Daoy (cell line): ENCODE results near the gene RIMBP3C. TPM values are rescaled to one million over a fixed set of nuclear protein-coding genes. Genes with fewer than 3 reads are reported as not detected.
"Not testable (repeated sequence)": the region's sequence is repeated elsewhere in the genome, so short reads cannot be mapped to it uniquely, and the experiment has no call there.

Source experiments
- DNase-seq: peaks from one replicate; pipeline ENCODE4 v3.0.0-alpha.2; 2015; ENCODE audit warnings: low read depth
- total RNA-seq: library from RNA; depleted of rRNA; stranded (reverse); fragments of >200 nt; shearing (Covaris generic); gene quantifications from 2 replicates; pipeline ENCODE4 v1.2.3, GENCODE V29; 2014

Gene RIMBP3C
- total RNA-seq, 1 experiment from 2014 or later: not detected

DNA sequence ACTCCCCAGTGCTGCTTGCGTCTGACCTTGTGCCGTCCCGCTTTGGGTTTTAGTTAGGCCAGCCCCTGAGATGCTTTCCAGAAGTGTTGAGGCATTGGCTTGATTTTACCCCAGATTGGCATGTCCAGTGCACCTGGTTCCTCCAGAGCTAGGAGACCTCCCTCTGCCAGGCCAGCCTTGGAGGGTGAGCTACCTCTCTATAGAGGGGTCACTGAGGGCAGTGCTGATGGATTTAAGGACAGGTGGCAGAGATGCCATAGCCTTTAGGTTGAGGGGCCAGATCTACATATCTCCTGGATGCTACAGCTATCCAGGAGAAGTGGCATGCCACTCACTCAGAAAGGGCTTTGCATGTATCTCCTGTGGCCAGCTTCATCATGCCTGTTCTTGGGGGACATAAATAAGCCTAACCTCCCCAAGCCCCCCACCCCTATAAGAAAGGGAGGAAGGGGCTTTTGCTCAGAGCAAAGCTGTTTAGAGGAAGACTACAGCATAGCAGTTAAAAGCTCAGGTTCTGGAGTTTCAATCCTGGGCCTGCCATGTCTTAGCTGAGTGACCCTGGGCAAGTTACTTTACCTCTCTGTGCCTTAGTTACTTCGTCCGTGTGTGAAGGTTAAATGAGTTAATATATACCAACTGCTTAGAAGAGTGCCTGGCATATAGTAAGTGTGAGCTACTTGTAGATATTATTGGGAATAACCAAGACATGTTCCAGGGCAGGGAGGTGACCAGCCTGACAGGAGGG lies 22.7 kb upstream of the RIMBP3C start:
- DNase-seq: no peak

GRCh38 chr22:21573293-21573734 lies 22.1 kb upstream of the RIMBP3C start:
- no peak for DNase-seq

GRCh38 chr22:21571679-21572078 lies 20.4 kb upstream of the RIMBP3C start:
- DNase-seq: no peak

GRCh38 chr22:21570398-21570797 lies 19.1 kb upstream of the RIMBP3C start:
- no peak for DNase-seq

DNA sequence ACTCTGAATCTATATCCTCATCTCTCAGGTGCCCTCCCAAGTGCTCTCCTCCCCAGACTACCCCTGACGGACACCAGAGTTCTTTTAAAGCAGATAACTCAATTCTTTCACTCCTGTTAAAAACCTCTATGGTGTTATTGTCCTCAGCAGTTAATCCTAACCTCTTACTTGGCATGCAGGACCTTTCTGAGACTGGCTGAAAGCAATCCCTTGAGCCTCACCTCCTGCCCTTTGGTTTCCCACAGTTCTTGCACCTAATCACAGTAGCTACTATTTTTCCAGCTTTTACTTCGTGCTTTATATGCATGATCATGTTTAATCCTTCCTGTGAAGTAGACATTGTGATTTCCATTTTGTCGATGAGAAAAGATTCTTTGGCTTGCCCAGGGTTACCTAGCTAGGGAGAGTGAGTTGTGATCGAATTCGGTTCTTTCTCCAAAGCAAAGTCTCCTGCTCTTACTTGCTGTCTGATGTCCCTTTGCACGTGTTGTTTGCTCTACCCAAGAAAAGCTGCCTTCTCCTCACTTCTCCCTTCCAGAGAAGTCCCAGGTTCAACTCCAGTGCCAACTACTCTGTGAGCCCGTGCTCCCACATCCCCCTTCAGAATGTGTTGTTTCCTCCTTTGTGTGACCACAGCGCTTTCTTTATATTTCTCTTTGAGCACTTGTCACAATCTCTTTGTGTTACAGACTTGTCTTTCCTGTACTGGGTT lies 18.4 kb upstream of the RIMBP3C start:
- no peak for DNase-seq

DNA sequence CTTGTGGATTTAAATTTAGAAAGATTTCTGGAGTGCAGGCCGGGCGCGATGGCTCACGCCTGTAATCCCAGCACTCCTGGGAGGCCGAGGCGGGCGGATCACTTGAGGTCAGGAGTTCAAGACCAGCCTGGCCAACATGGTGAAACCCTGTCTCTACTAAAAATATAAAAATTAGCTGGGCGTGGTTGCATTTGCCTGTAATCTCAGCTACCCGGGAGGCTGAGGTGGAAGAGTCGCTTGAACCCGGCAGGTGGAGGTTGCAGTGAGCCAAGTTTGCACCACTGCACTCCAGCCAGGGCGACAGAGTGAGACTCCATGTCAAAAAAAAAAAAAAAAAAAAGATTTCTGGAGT lies 17.8 kb upstream of the RIMBP3C start:
- DNase-seq: not testable (repeated sequence)

DNA sequence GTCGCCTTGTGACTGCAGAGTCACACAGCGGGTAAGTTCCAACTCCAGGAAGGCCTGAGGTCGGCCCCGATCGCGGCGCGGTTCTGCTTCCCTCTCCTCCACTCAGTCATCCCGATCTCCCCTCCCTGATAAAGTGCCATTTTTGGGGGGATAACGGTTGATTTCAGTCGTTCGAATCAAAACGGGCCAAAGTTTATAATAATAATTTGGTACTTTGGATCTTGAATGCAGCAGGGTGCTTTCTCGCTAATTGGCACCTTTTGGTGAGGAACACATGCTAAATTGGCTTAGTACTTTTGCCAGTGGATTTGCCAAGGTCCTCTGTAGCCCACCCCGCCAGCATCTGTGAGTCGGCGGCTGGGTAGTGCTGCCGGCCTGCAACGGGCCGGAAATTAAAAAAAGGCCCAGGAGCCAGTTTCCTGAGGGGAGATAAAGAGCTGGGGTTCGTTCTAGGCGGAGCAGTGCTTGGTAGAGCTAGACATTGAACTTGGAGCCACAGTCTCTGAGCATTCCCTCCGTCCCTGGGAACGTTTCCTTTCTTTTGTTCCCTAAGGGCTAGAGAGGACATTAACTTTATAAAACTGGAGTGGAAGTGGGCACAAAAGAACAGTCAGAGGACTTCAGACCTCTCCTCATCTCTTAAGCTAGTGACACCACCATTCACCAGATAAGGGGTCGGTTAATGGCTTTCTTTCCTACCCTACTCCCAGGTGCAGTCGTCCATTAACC lies 17.2 kb upstream of the RIMBP3C start:
- DNase-seq: peak; percentile 41

DNA sequence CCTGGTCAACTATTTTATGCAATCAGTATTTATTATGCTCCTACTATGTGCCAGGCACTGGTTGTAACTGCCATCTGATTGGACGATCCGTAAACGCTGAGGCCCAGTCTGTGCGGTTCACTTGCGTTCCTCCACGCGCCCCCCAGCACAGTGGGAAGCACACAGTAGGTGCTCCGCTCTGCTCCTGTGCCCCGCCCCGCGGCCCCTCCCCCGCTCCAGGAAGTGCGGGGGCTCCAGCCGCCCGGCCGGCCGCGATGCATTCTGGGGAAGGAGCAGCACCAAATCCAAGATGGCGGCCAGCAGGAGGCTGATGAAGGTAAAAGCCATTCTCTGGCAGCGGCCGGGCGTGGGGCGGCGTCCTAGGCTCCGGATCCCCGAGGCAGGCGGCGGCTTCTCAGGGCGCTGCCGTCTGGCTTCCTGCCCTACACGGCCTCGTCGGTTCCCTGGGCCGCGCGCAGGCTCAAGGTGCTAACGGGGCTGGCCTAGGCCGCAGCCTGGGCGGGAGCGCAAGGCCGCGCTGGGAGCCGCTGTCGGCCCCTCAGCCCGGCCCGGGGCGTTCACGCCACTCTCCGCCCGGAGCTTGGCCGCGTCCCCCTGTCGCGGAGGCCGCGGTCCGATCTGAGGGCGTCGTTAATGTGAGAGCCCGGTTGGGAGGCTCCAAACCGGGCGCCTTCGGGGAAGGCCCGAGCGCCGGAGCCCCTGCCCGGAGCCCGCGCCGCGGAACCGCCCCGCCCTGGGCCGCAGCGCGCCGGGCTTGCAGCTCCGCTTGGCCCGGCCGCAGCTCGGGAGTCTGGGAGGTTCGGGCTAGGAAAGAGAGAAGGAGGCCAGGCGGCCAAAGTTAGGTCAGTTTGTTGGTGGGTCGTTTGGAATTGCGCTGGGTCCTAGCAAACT lies 16.4 kb upstream of the RIMBP3C start, which contains the start of gene UBE2L3:
TSS of gene UBE2L3 (plus strand) at position 259 of the 891 bp plus-strand sequence. CDS start at position 290, 31 bp downstream.
- peak; percentile 86 for DNase-seq

GRCh38 chr22:21564411-21564810 lies 13.2 kb upstream of the RIMBP3C start:
- DNase-seq: no peak

- no peak for DNase-seq
Observed at GRCh38 chr22:21563912-21564311, 12.7 kb upstream of the RIMBP3C start.

DNA sequence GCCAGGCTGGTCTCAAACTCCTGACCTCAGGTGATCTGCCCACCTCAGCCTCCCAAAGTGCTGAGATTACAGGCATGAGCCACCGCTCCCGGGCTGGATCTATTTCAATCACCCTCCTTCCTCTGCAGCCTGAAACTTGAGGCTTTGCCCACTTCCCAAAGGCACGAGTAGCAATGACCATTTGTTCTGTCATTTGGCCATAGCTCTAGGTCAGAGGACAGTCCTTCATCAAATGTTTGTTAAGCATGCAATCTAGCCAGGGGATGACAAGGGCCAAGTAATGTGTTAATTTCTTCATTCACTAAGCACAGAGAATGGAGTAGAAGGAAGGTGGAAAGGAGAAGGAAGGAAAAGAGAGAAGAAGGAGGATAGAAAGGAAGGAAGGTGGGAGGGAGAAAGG lies 9.4 kb upstream of the RIMBP3C start:
- not testable (repeated sequence) for DNase-seq

- not testable (repeated sequence) for DNase-seq
Observed at GRCh38 chr22:21559345-21560125, 8.3 kb upstream of the RIMBP3C start.

- DNase-seq: not testable (repeated sequence)
Observed at GRCh38 chr22:21550678-21551047, 598 bp downstream of the RIMBP3C start.

GRCh38 chr22:21550008-21550677 lies 1.1 kb downstream of the RIMBP3C start:
- not testable (repeated sequence) for DNase-seq

DNA sequence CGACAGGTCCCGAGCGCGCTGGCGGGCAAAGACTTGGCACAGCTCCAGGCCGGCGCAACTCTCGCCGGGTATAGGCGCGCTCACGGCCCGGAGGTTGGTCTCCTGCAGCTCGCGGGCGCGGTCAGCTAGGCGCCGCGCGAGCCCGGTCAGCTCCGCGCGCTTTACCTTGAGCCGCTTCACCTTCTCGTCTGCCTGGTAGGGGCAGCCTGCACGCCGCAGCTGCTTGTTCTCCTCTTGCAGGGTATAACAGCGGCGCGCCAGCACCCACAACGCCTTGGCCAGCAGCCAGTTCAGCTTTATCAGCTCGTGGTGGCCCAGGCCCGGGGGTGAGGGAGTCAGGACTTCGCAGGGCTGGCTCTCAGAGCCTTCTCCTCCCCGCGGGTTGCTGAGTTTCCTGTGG lies 1.7 kb downstream of the RIMBP3C start:
- DNase-seq: not testable (repeated sequence)

DNA sequence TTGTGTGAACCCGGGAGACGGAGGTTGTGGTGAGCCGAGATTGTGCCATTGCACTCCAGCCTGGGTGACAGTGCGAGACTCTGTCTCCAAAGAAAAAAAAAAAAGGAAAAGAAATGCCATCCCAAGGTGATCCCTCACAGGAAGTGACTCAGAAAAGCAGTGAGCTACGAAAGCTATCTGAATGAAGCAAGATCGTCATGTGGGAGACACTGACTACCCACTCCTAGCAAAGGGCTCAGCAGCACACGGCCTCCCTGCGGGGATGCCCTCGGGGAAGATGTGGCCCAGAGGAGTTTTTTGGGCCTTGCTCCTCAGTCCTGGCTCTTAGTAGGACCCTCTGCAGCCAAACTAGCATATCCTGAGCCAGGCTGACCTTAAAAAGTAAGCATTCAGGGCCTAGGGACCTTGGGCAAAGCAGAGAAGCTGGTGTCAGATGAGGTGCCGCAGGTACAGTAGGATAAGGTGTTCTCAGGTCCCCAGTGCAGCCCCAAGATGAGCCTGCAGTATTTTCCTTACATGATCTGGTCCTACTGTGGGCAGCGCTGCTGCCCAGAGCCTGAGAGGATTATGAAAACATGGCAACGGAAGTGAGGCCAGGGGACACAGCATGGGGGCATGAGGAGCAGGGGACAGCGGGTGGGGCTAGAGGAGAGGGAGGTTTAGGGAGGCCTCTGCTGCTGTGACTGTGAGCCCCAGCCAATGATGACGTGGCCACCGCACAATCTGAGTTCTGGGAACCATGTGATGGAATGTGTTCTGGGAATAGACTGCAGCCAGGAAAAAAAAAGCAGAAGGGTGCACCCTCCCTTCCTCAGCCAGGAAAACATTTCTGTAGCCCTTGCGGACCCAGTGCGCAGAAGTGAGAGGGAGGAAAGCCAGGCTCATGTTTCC lies 6.6 kb downstream of the RIMBP3C start:
- not testable (repeated sequence) for DNase-seq

- not testable (repeated sequence) for DNase-seq
Observed at GRCh38 chr22:21539862-21540261, 11.4 kb downstream of the RIMBP3C start.

GRCh38 chr22:21532863-21533648 lies 18.2 kb downstream of the RIMBP3C start:
- DNase-seq: not testable (repeated sequence)
